Measurements from ENCODE around the gene GOLGA6L2. TPM values are rescaled to one million over a fixed set of nuclear protein-coding genes. Genes with fewer than 3 reads are reported as not detected.
"Not testable (repeated sequence)": the region's sequence is repeated elsewhere in the genome, so short reads cannot be mapped to it uniquely, and the experiment has no call there.

GOLGA6L2 gene
- total RNA-seq, 1 donor from 2014 or later, result not detected

GRCh38 chr15:23424111-23424904, 22.7 kb downstream of the GOLGA6L2 start:
- no peak for DNase-seq

- DNase-seq, result no peak
Measured at GRCh38 chr15:23422946-23423708, 23.9 kb downstream of the GOLGA6L2 start.

GRCh38 chr15:23422099-23422945, 24.7 kb downstream of the GOLGA6L2 start:
- no peak for DNase-seq

DNA sequence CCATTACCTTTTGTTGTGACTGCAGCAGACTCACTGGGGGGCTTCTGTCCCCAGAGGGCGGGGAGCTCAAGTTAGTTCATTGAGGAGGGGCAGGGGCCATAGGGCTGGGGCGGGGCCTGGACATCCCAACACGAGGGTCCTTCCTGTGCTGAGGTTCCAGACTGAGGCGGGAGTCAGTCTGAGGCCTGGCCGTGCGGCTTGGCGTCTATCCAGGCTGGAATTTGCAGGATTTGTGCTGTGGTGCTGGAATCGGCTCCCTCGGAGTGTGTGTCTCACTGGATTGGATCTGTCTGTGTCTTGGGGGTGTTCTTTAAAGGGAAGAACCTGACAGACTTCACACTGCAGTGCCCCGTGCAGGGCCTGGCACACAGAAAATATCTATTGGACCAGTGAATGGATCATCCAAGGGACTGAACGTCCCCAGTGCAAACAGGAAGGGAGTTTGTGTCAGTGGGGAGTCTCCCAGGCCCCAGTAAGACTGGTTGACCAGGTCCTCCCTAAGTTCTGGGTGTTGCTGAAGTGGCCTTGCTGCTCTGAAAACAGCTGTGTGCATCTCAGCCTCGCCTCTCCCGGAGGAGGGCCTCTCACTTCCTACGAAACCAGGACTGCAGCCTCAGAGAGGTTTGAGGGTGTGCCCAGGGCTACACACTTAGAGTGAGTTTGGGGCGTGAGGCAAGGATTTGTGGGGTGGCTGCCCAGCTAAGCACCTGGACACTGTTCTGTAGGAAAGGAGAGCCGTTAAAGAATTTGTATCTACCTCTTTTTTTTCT, 26.1 kb downstream of the GOLGA6L2 start:
- DNase-seq, result peak; percentile 17

GRCh38 chr15:23416349-23417276, 30.4 kb downstream of the GOLGA6L2 start:
- no peak for DNase-seq

- not testable (repeated sequence) for DNase-seq
Measured at GRCh38 chr15:23415866-23416265, 31.2 kb downstream of the GOLGA6L2 start.

DNA sequence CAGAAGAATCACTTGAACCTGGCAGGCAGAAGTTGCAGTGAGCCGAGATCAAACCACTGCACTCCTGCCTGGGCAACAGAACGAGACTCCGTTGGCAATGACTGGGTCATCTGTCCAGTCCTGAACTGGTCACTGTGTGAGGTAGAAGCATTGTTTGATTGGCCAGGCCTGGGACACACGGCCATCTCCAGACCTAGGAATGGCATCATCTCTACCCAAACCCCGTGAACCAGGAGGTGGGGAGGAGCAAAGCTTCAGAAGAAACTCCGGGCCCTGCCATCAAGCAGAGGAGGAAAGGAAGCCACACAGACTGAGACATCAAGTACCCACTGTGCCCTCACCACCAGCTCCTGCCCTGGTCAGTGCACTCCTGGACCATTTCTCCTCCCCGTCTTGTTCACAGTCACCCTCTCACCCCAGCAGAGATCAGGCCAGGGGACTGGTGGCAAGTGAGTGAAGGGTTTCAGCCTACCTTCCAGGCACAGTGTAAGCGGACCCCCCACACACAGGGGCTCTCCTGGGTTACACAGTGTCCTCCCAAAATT, 31.6 kb downstream of the GOLGA6L2 start:
- no peak for DNase-seq

DNA sequence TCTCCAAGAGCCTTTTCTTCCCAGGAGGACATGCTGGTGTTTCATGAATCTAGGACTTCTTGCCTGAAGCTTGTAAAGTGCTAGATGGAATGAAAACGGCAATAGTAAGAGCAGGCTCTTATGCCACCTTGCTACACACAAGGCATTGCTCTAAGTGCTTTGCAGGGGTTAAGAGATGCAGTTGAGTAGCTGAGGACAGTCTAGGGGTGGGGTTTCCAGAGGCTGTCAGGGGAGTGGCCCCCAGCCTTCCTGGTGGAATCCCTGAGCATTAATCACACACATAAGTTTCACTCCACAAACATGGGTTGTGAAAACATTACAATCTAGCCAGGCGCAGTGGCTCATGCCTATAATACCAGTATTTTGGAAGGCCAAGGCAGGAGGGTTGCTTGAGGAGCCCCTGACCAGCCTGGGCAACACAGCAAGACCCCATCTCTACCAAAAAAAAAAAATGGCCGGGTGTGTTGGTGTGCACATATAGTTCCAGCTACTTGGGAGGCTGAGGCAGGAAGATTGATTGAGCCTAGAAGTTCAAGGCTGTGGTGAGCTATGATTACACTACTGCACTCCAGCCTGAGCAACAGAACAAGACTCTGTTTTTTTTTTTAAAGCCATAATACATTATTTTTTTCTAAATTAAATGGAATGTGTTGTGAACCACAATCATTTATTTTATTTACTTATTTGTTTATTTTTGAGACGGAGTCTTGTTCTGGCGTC, 34.0 kb downstream of the GOLGA6L2 start:
- DNase-seq, result not testable (repeated sequence)

DNA sequence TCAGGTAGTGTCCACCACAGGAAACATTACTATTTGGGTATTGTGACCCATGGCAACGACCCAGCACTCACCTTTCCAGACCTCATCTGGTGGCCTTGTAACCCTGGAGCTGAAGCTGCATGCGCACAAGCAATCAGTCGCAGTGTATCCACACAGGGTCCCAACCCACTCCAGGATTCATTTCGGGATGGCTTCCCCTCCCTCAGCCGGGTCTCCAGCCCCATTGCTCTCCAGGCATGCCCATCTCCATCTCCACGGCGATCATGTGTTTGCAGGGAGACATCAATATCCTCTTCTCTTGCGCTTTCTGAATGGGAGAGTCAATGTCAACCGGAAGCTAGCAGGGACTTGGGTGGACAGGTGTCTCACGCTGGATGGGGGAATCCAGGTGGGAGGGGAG, 35.2 kb downstream of the GOLGA6L2 start:
- no peak for DNase-seq

- DNase-seq, result no peak
Measured at GRCh38 chr15:23403550-23403949, 43.5 kb downstream of the GOLGA6L2 start.

DNA sequence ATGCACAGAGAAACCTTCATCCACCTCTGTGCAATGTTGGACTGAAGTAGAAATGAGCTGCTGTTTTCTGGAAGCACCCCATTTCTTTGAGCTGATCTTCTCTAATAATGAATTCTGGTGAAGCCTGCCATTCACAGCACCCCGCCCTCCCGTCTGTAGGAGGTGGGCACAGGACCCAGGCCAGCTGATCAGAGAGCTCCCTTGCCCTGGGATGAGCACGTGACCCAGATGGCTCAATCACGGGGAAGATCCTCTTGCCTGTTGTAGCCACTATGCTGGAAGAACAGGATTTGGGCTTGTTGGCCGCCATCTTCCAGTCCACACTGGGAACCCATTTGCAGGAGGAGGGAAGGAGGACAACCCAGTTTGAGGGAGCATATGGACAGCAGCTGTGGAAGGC, 44.5 kb downstream of the GOLGA6L2 start:
- no peak for DNase-seq

DNA sequence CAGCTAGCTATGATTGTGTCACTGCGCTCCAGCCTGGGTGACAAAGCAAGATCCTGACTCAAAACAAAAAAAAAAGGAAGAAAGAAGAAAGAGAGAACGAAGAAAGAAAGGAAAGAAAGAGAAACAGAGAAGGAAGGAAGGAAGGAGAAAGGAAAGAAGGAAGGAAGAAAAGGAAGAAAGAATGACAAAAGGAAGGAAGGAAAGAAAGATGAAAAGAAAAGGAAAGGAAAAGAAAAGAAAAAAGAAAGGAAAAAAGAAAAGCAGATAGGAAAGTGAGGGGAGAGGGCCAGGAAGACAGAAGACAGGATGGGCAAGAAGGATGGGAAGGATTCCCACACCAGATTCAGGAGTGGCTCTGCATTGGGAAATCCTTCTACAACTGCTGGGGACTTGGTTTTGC, 44.9 kb downstream of the GOLGA6L2 start:
- no peak for DNase-seq

DNA sequence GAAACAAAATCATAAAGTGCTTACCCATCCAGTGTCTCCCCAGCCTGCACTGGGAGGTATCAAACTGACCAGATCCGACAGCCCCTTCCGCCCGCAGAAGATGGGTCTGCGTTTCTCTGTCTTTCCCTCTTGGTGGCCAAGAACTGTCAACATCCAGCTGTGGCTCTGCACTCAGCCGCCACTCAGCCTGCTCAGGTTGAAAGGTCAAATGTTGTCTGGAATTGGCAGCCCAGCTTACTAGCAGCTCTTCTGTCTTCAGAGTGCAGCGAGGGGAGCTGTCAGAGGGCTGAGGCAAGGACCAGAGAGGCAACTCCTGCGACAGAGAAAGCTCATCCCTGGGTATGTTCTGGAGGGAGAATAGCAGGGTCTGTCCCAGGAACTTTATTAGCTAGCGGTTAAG, 45.4 kb downstream of the GOLGA6L2 start:
- DNase-seq, result no peak

DNA sequence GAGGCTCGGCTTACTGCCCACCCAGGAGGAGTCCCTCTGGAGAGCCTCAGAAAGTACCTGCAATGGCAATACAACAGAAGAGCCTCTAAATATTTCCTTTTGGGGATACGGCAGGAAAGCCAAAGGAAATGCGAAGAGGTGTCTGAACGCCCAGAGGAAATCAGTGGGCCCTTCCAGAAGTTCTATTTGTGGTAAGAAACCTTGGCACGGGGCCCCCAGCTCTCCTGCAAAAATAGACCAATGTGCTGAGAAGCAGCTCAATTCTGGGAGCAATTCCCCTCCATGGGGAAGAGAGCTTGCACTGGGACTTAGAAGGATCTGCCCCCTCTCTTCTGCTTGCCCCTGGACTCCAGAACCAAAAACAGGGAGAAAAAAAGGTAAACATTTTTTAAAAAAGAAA, 47.8 kb downstream of the GOLGA6L2 start:
- DNase-seq, result not testable (repeated sequence)

GRCh38 chr15:23398357-23398756, 48.7 kb downstream of the GOLGA6L2 start:
- DNase-seq, result not testable (repeated sequence)

DNA sequence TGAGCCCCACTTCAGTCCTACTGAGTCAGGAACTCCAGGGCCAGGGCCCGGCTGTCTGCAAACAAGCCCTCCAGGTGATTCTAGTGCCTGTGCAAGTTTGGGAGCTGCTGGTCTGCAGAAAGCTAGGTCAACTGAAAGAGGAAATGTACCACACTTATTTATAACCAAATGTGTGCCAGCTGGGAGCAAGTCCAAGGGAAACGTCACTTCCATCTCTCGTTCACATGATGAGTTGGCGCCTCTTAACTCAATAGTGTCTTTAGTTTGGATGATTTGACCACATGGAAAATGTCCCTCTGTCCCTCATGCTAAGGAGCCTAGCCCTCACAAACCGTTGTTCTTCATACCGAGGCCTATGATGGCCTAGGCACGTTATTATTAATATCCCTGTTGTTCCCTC, 49.3 kb downstream of the GOLGA6L2 start:
- DNase-seq, result no peak

DNA sequence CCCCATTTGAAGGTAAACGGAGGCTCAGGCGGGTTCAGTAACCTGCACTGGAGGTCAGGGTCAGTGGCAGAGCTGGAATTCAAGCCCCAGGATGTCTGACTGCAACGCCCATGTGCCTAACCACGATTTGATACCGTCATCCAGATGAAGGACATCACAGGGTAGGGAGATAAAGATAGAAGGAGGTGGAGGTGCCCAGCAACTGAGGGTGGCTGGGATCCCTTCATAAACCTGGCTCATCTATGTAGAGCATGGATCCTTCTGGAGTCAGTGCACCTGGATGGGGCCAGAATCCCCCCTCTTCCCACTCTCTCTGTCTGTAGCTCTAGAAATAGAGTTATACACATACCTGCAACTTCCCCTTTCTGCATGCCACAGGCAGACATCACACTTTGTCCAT, 51.2 kb downstream of the GOLGA6L2 start:
- DNase-seq, result no peak

- no peak for DNase-seq
Measured at GRCh38 chr15:23395030-23395692, 51.9 kb downstream of the GOLGA6L2 start.

Data from dermis blood vessel endothelial cell (primary cell).